ENCODE data around the gene TACC2.

Gene TACC2

GRCh38 chr10:121988361-121989324 lies at the start of gene TACC2:
TSS of gene TACC2 (plus strand) at chr10:121989163. CDS start at chr10:122021982, 32,819 bp downstream.
- Histone ChIP-seq H3K4me3 (no peak within 1 kb of the TSS), H3K4me1 (no peaks in the 10 kb centered on the region; a peak in 1 of 20 replicates), H3K36me3 (no peaks in the 10 kb centered on the region), H3K9ac (no peak within 1 kb of the TSS), H3K27ac (no peak within 1 kb of the TSS), H3K27me3 (no peaks in the 10 kb centered on the region), H4K20me1 (no peaks in the 10 kb centered on the region), H3K9me3 (replicated peaks in 1 of 11) (peaks cover 23 to 43% (median 28%) of the 10 kb centered on the region in 11 experiments), H3K4me2 (no peak within 1 kb of the TSS)
- no peak for TF ChIP-seq Cebpa-rat (IDR thresholded peaks at IDR 0.05)

DNA sequence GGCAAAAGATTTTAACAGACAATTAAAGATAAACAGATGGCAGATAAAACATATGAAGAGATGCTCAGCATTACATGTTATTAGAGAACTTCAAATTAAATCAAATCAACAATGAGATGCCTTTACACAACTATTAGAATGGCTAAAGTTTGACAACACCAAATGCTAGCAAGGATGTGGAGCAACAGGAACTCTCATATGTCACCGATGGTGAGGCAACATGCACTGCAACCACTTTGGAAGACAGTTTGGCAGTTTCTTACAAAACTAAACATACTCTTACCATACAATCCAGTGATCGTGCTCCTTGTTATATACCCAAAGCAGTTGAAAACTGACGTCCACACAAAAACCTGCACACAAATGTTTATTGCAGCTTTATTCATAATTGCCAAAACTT lies 47.4 kb upstream of the TACC2 start:
- Histone ChIP-seq H3K27me3 (no peaks in the 10 kb centered on the region), H3K36me3 (peaks cover 0 to 10% (median 0%) of the 10 kb centered on the region in 11 experiments; a peak in 3 of 22 replicates), H3K4me2 (peak overlapping the region in 8 of 11 experiments; percentile 11 to 85 (median 65); a peak in 12 of 22 replicates), H4K20me1 (no peaks in the 10 kb centered on the region), H3K27ac (peak overlapping the region in 9 of 11 experiments; percentile 50 to 86 (median 79); a peak in 17 of 22 replicates), H3K4me1 (peaks cover 14 to 40% (median 31%) of the 10 kb centered on the region in 10 experiments), H3K9ac (peak overlapping the region in 2 of 11 experiments; percentile 50 to 67; a peak in 2 of 22 replicates), H3K4me3 (peak overlapping the region in 1 of 10 experiments; percentile 17; a peak in 2 of 20 replicates), H3K9me3 (replicated peaks in 1 of 11) (peaks cover 0 to 33% (median 23%) of the 10 kb centered on the region in 11 experiments; a peak in 15 of 22 replicates)
- no peak; a peak in 1 of 22 replicates for TF ChIP-seq Cebpa-rat (IDR thresholded peaks at IDR 0.05)

- H3K4me3 ChIP-seq, result no peak overlapping the region; a peak in 2 of 20 replicates
- peaks cover 14 to 49% (median 34%) of the 10 kb centered on the region in 10 experiments for H3K4me1 ChIP-seq
- H3K4me2 ChIP-seq, result peak overlapping the region; percentile 35 to 85 (median 67)
These were observed 46.1 kb upstream of the TACC2 start for GRCh38 chr10:121942749-121943416.

GRCh38 chr10:121947343-121948330 lies 41.3 kb upstream of the TACC2 start:
- H4K20me1 ChIP-seq, result no peaks in the 10 kb centered on the region
- no peaks in the 10 kb centered on the region for H3K27me3 ChIP-seq
- TF ChIP-seq Cebpa-rat (IDR thresholded peaks at IDR 0.05), result no peak
- peaks cover 0 to 8% (median 0%) of the 10 kb centered on the region in 11 experiments; a peak in 3 of 22 replicates for H3K9me3 ChIP-seq (replicated peaks in 1 of 11)
- H3K4me3 ChIP-seq, result no peak overlapping the region
- peaks cover 7 to 49% (median 24%) of the 10 kb centered on the region in 10 experiments for H3K4me1 ChIP-seq
- H3K36me3 ChIP-seq, result peaks cover 0 to 13% (median 6%) of the 10 kb centered on the region in 11 experiments; a peak in 10 of 22 replicates
- H3K27ac ChIP-seq, result no peak overlapping the region; a peak in 1 of 22 replicates
- no peak overlapping the region for H3K4me2 ChIP-seq
- H3K9ac ChIP-seq, result no peak overlapping the region

More at GRCh38 chr10:121942749-121943416, 46.1 kb upstream of the TACC2 start:
- Histone ChIP-seq H4K20me1 (no peaks in the 10 kb centered on the region), H3K27me3 (no peaks in the 10 kb centered on the region), H3K36me3 (peaks cover 0 to 11% (median 0%) of the 10 kb centered on the region in 11 experiments; a peak in 3 of 22 replicates), H3K9me3 (replicated peaks in 1 of 11) (peaks cover 0 to 33% (median 23%) of the 10 kb centered on the region in 11 experiments; a peak in 15 of 22 replicates), H3K27ac (peak overlapping the region in 9 of 11 experiments; percentile 50 to 86 (median 79); a peak in 18 of 22 replicates), H3K9ac (peak overlapping the region in 7 of 11 experiments; percentile 46 to 71 (median 67); a peak in 14 of 22 replicates)
- peak in 9 of 11 experiments; percentile 40 to 83 (median 69); a peak in 14 of 22 replicates for TF ChIP-seq Cebpa-rat (IDR thresholded peaks at IDR 0.05)

- Histone ChIP-seq H3K9me3 (replicated peaks in 1 of 11) (peaks cover 0 to 8% (median 0%) of the 10 kb centered on the region in 11 experiments; a peak in 3 of 22 replicates), H4K20me1 (no peaks in the 10 kb centered on the region), H3K27me3 (no peaks in the 10 kb centered on the region), H3K36me3 (peaks cover 0 to 23% (median 8%) of the 10 kb centered on the region in 11 experiments; a peak in 12 of 22 replicates), H3K4me2 (no peak overlapping the region), H3K27ac (no peak overlapping the region), H3K4me1 (peaks cover 0 to 34% (median 10%) of the 10 kb centered on the region in 10 experiments; a peak in 15 of 20 replicates), H3K9ac (no peak overlapping the region), H3K4me3 (no peak overlapping the region)
- TF ChIP-seq Cebpa-rat (IDR thresholded peaks at IDR 0.05), result no peak
These were observed 39.9 kb upstream of the TACC2 start for GRCh38 chr10:121949049-121949448.

DNA sequence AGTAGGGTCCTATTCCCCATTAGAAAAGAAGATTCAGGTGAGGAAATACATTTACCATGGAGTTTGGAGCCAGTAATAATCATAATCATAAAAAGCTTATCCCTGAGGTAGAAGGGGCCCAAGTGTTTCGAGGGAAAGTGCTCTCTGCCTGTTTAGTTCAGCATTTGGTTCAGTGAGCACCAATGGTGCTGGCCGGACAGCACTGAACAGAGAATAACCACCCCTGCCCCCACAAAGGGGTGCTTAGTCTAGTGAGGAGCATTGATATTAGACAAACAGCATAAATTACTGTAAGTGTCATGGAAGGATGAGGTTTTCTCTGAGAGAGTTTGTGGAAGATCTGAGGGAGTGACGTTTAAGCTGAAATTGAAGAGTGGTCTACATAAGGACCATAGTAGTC lies 39.5 kb upstream of the TACC2 start:
- Histone ChIP-seq H3K27me3 (no peaks in the 10 kb centered on the region), H3K4me1 (peaks cover 0 to 30% (median 6%) of the 10 kb centered on the region in 10 experiments; a peak in 15 of 20 replicates), H3K36me3 (peaks cover 0 to 27% (median 12%) of the 10 kb centered on the region in 11 experiments; a peak in 16 of 22 replicates), H3K4me2 (no peak overlapping the region), H3K4me3 (no peak overlapping the region), H4K20me1 (no peaks in the 10 kb centered on the region), H3K9me3 (replicated peaks in 1 of 11) (peaks cover 0 to 8% (median 0%) of the 10 kb centered on the region in 11 experiments; a peak in 3 of 22 replicates), H3K27ac (no peak overlapping the region), H3K9ac (no peak overlapping the region)
- TF ChIP-seq Cebpa-rat (IDR thresholded peaks at IDR 0.05), result no peak

DNA sequence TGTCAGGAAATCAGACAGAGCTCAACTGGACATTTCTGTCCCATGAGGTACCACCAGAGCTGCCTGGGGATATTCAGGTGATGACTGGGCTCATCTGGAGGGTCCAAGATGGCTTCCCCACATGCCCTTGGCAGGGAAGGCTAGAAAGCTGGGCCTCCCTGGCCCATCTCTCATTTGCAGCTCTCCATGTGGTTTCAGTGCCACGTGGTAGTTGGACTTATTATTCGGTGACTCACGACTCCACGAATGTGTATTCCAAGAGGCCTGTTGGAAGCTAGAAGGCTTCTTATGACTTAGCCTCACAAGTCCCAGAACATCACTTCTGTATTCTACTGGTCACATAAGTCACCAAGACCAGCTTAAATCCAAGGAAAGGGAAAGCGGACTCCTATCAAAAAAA lies 36.7 kb upstream of the TACC2 start:
- no peaks in the 10 kb centered on the region for H3K9me3 ChIP-seq (replicated peaks in 1 of 11)
- H3K4me1 ChIP-seq, result peaks cover 0 to 32% (median 0%) of the 10 kb centered on the region in 10 experiments; a peak in 7 of 20 replicates
- H3K4me3 ChIP-seq, result no peak overlapping the region
- no peak overlapping the region for H3K27ac ChIP-seq
- H4K20me1 ChIP-seq, result no peaks in the 10 kb centered on the region
- H3K9ac ChIP-seq, result no peak overlapping the region
- H3K4me2 ChIP-seq, result no peak overlapping the region
- peaks cover 0 to 53% (median 38%) of the 10 kb centered on the region in 11 experiments; a peak in 18 of 22 replicates for H3K36me3 ChIP-seq
- TF ChIP-seq Cebpa-rat (IDR thresholded peaks at IDR 0.05), result no peak
- no peaks in the 10 kb centered on the region for H3K27me3 ChIP-seq

Data from BLaER1 treated with 17β-estradiol and CSF1 and Interleukin-3, amounts not matched to agents 10 nM and 100 nM (cell line).